ENCODE measurements around the gene CDH23.

The CDH23 gene

DNA sequence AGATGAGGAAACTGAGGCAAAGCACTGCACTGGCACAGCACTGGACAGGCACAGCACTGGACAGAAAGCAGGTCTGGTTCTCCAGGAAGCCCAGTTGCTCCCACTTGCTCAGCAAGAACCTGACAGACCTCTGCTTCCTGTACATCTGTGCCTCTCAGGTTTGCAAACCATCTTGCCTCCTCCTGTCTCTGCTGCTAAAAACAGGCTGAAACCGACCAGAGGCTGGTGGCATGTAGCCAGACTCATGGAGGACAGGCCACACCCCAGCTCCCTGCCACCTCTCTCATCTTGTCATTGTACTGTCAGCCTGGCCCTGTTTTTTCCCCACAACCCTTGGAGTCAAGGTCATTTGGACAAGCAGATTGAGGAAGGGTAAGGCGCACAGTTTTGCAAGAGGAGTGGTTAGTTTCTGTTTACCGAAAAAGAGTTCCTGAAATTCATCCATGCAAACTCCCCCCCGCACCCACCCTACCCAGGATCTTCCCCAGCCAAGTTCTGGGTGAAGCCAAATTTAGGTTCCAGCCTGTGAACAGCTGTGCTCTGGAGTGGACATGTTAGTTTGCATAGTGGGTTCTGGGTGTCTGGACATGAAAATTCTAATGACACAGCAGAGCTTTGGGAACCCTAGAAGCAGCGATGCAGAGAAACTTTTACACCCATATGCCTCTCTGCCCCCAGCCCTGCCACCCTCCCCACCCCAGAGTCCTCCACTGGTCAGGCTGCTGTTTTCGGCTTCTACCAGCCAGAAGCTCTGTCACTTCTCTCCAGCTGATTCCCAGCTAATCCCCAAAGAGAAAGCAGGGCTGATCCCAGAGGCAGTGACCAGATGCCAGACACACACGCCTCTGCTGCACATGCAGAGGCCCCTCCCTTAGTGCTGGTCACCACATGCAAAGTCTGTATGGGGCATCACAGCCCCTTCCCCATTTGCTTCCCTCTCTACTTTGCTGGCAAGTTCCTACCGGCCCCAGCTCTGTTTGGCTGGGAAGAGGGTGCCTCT is 331.3 kb downstream of the CDH23 start:
- no peak for TF ChIP-seq CTCF (IDR thresholded peaks at IDR 0.05; ENCODE audit: insufficient read depth, low read length, missing control alignments)
- CTCF ChIA-PET = interaction anchor here (0.7 to 3.0 kb wide), 6 partner anchors 10 to 85 kb away, joined by 3 to 13 read pairs (median 4); no protein-coding TSS in a partner anchor
- DNase-seq (ENCODE audit: low read depth, low spot score) = no peak
- no peak overlapping the region for H3K4me3 ChIP-seq (ENCODE audit: low read depth, low read length)
- POLR2A ChIA-PET = no interaction called here

GRCh38 chr10:71729161-71729636 is 332.5 kb downstream of the CDH23 start:
- ChIA-PET CTCF (interaction anchor here (1.0 kb wide), 1 partner anchor 15 kb away, joined by 3 read pairs; no protein-coding TSS in a partner anchor), POLR2A (no interaction called here)
- DNase-seq (ENCODE audit: low read depth, low spot score) = no peak
- H3K4me3 ChIP-seq (ENCODE audit: low read depth, low read length) = no peak overlapping the region
- TF ChIP-seq CTCF (IDR thresholded peaks at IDR 0.05; ENCODE audit: insufficient read depth, low read length, missing control alignments) = no peak

DNA sequence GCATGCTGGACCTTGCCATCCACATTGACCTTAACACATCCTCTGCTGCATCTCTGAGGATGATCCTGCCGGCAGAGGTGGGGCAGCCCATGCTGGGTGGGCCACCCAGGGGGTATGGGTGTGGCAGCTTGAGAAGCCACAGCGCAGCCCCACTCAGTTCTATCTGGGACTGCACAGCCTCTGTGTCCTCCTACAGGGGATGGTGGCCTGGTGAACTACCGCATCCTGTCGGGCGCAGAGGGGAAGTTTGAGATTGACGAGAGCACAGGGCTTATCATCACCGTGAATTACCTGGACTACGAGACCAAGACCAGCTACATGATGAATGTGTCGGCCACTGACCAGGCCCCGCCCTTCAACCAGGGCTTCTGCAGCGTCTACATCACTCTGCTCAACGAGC is 335.1 kb downstream of the CDH23 start:
- no peak overlapping the region for H3K4me3 ChIP-seq (ENCODE audit: low read depth, low read length)
- CTCF ChIA-PET = interaction anchor here (0.7 to 1.0 kb wide), 2 partner anchors 24 to 414 kb away, joined by 3 read pairs; no protein-coding TSS in a partner anchor
- TF ChIP-seq CTCF (IDR thresholded peaks at IDR 0.05; ENCODE audit: insufficient read depth, low read length, missing control alignments) = no peak
- POLR2A ChIA-PET = no interaction called here
- DNase-seq (ENCODE audit: low read depth, low spot score) = no peak

DNA sequence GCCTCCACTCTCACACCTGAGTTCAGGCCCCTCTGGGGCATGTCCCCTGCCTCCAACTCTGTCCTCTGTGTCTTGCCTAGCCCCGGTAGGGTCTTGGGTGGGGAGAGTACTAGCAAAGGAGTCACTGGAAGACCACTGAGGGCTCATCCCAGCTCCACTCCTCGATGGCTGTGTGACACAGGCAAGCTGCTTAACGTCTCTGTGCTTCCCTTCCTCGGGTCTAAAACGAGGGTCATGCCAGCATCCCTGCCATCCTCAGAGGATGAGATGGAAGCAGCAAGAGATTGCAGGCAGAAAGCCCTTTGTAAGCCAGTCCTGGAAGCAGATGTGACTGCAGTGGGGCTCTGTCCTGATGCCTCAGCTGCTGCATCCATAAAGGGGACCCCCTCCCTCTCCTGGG is 338.1 kb downstream of the CDH23 start:
- no peak for TF ChIP-seq CTCF (IDR thresholded peaks at IDR 0.05; ENCODE audit: insufficient read depth, low read length, missing control alignments)
- no peak overlapping the region for H3K4me3 ChIP-seq (ENCODE audit: low read depth, low read length)
- POLR2A ChIA-PET = no interaction called here
- no peak for DNase-seq (ENCODE audit: low read depth, low spot score)
- CTCF ChIA-PET = interaction anchor here (1.3 kb wide), 1 partner anchor 37 kb away, joined by 3 read pairs; no protein-coding TSS in a partner anchor

DNA sequence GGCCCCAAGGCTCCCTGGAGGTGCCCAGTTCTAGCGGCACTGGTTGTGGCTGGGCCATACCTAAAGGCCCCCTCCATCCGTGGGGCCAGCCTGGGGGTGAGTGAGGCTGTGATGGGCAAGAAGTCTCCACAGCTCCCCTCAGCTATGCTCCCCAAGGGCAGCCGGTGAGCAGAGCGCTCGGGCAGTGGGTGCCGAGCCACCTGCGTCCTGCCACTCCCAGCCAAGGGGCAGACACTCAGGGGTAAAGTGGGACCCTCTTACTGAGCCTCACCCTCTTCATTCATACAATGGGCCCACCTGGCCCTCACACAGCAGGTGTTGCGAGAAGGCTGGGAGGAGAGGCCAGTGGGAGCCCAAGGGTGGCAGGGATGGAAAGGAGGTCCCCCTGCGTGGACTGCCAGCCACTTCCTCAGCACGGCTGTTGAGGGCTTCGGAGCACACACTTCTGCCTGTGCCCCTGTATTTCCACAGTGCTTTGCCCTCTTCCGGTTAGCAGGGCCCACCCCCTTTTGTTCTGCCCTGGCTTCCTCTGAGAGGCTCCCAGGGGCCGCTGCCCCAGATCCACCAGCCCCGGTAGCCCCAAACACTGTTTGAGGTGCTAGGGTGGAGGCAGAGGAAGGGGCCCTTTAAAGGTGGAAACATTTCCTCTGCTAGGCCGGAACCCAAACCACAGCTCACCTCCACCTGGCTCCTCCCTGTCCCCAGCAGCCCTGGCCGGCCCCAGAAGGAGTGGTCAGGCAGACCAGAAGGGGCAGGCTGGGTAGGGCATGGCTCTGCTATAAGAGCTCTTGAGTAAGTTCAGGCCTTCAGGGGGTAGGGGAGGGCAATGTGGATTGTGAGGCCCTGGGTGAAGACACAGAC is 339.2 kb downstream of the CDH23 start:
- DNase-seq (ENCODE audit: low read depth, low spot score) = no peak
- TF ChIP-seq CTCF (IDR thresholded peaks at IDR 0.05; ENCODE audit: insufficient read depth, low read length, missing control alignments) = no peak
- H3K4me3 ChIP-seq (ENCODE audit: low read depth, low read length) = no peak overlapping the region
- ChIA-PET POLR2A (no interaction called here), CTCF (interaction anchor here (2.3 kb wide), 1 partner anchor 10 kb away, joined by 7 read pairs; no protein-coding TSS in a partner anchor)
